GM23338 (cell line): Measurements from ENCODE around the gene IL1B. TPM values are rescaled to one million over a fixed set of nuclear protein-coding genes. Genes with fewer than 3 reads are reported as not detected.

Experiments
- ATAC-seq: fragments of 200-7000 bp; cut with Tn5 transposase; 3 replicates; pipeline ENCODE4 v1.9.1; 2020
- DNase-seq: peaks from one replicate; pipeline ENCODE4 v3.0.0-alpha.2; 2015; ENCODE audit warnings: low spot score
- H2AFZ ChIP-seq: fragments of 200-600 bp; sonication (generic); 2 replicates; pipeline ENCODE4 v1.8.0; 2016; ENCODE audit warnings: antibody characterized with exemption, mild to moderate bottlenecking, moderate library complexity
- H3F3A ChIP-seq: fragments of 200-600 bp; sonication (generic); replicated peaks from 2 replicates; pipeline ENCODE4 v1.8.0; 2017; ENCODE audit warnings: antibody characterized with exemption, mixed run types, low read depth
- H3K27ac ChIP-seq: fragments of 200-600 bp; sonication (generic); 2 replicates; pipeline ENCODE4 v1.6.1; 2016; ENCODE audit warnings: low read depth
- H3K27me3 ChIP-seq: fragments of 200-600 bp; sonication (generic); 2 replicates; pipeline ENCODE4 v1.8.0; 2016; ENCODE audit warnings: mild to moderate bottlenecking, mixed run types, moderate library complexity; ENCODE audit not compliant: insufficient read depth
- H3K36me3 ChIP-seq: fragments of 200-600 bp; sonication (generic); 2 replicates; pipeline ENCODE4 v1.8.0; 2016; ENCODE audit warnings: mild to moderate bottlenecking; ENCODE audit not compliant: insufficient read depth
- H3K4me1 ChIP-seq: fragments of 200-600 bp; sonication (generic); 2 replicates; pipeline ENCODE4 v1.8.0; 2016; ENCODE audit warnings: mild to moderate bottlenecking, moderate library complexity; ENCODE audit not compliant: insufficient read depth
- H3K4me2 ChIP-seq: fragments of 200-600 bp; sonication (generic); 2 replicates; pipeline ENCODE4 v1.7.1; 2017; ENCODE audit warnings: mixed run types
- H3K4me3 ChIP-seq: fragments of 200-600 bp; sonication (generic); 2 replicates; pipeline ENCODE4 v1.6.1; 2016; ENCODE audit warnings: mixed run types
- H3K79me2 ChIP-seq: fragments of 200-600 bp; sonication (generic); replicated peaks from 2 replicates; pipeline ENCODE4 v1.8.0; 2017; ENCODE audit warnings: mild to moderate bottlenecking; ENCODE audit not compliant: insufficient read depth
- H3K9me2 ChIP-seq: fragments of 200-600 bp; sonication (generic); 2 replicates; pipeline ENCODE4 v1.8.0; 2017; ENCODE audit not compliant: insufficient read depth
- H4K20me1 ChIP-seq: fragments of 200-600 bp; sonication (generic); replicated peaks from 2 replicates; pipeline ENCODE4 v1.8.0; 2017; ENCODE audit warnings: mild to moderate bottlenecking; ENCODE audit not compliant: insufficient read depth
- H3K27ac Mint-ChIP-seq: 2 replicates; pipeline ENCODE4 v1.8.0; 2020; ENCODE audit warnings: inconsistent platforms, mild to moderate bottlenecking, moderate library complexity, mixed read lengths
- H3K27me3 Mint-ChIP-seq: 3 replicates; pipeline ENCODE4 v1.8.0; 2022; ENCODE audit warnings: low read depth, mild to moderate bottlenecking, moderate library complexity, mixed read lengths, inconsistent platforms; ENCODE audit not compliant: insufficient read depth, poor library complexity
- H3K36me3 Mint-ChIP-seq: 3 replicates; pipeline ENCODE4 v1.8.0; 2021; ENCODE audit warnings: low read depth, mild to moderate bottlenecking, inconsistent platforms, moderate library complexity, mixed read lengths
- H3K4me1 Mint-ChIP-seq: 3 replicates; pipeline ENCODE4 v1.8.0; 2020; ENCODE audit warnings: mild to moderate bottlenecking, inconsistent platforms, mixed read lengths
- H3K4me3 Mint-ChIP-seq: 3 replicates; pipeline ENCODE4 v1.8.0; 2021; ENCODE audit warnings: moderate library complexity, mild to moderate bottlenecking, inconsistent platforms, mixed read lengths
- H3K9me3 Mint-ChIP-seq: 3 replicates; pipeline ENCODE4 v1.8.0; 2020; ENCODE audit warnings: moderate library complexity, mild to moderate bottlenecking, inconsistent platforms, mixed read lengths
- CREB1 ChIP-seq: fragments of 250-450 bp; sonication (Bioruptor Pico); IDR thresholded peaks from 2 replicates; pipeline ENCODE4 v1.5.0; 2020; ENCODE audit warnings: low read depth, mild to moderate bottlenecking, moderate library complexity
- JUNB ChIP-seq: IDR thresholded peaks from one replicate; pipeline ENCODE4 v1.6.1; 2016; ENCODE audit warnings: antibody characterized with exemption; ENCODE audit not compliant: unreplicated experiment
- NANOG ChIP-seq: IDR thresholded peaks from 2 replicates; pipeline ENCODE4 v1.6.1; 2016; ENCODE audit warnings: antibody characterized with exemption, borderline replicate concordance
- STAT1 ChIP-seq: IDR thresholded peaks from one replicate; pipeline ENCODE4 v1.6.1; 2016; ENCODE audit warnings: antibody characterized with exemption; ENCODE audit not compliant: unreplicated experiment
- ZNF114 ChIP-seq: fragments of 250-450 bp; sonication (Bioruptor Pico); IDR thresholded peaks from 2 replicates; pipeline ENCODE4 v1.5.0; 2020; ENCODE audit warnings: mild to moderate bottlenecking, moderate library complexity
- ZNF331 ChIP-seq: fragments of 250-450 bp; sonication (Bioruptor Pico); IDR thresholded peaks from 2 replicates; pipeline ENCODE4 v1.5.0; 2020; ENCODE audit warnings: low read depth, mild to moderate bottlenecking, moderate library complexity
- polyA plus RNA-seq: library from polyadenylated mRNA; unstranded; fragments of >200 nt; fragmentation: Nextera tagmentation; extraction: Ambion mirVana; gene quantifications from 2 replicates; pipeline ENCODE4 v1.2.1, GENCODE V29; 2016
- total RNA-seq: library from RNA; depleted of rRNA; stranded (reverse); fragments of >200 nt; shearing (Covaris generic); gene quantifications from 2 replicates; pipeline ENCODE4 v1.2.3, GENCODE V29; 2014
- TF ChIP-seq, protein P1 (sequence below), 2 experiments: fragments of 200-600 bp in 1 of 2; sonication (generic) in 1 of 2; conservative IDR thresholded peaks; 2 replicates each; pipeline versions ENCODE4 v1.5.1 to v1.6.1; 2016 to 2017; ENCODE audit warnings: antibody characterized with exemption in 2 of 2, low read depth in 2 of 2, mild to moderate bottlenecking in 2 of 2, moderate library complexity in 1 of 2
- TF ChIP-seq, protein P2 (sequence below): IDR thresholded peaks from one replicate; pipeline ENCODE4 v1.6.1; 2018; ENCODE audit warnings: antibody characterized with exemption; ENCODE audit not compliant: unreplicated experiment
- TF ChIP-seq, protein P3 (sequence below): IDR thresholded peaks from 2 replicates; pipeline ENCODE4 v1.6.1; 2016; ENCODE audit warnings: antibody characterized with exemption
- TF ChIP-seq, protein P4 (sequence below): fragments of 250-450 bp; sonication (Bioruptor Pico); IDR thresholded peaks from 2 replicates; pipeline ENCODE4 v1.5.0; 2020; ENCODE audit warnings: mild to moderate bottlenecking, moderate library complexity

The IL1B gene
- total and polyA plus RNA-seq, 2 experiments from 2014 or later = not detected

DNA sequence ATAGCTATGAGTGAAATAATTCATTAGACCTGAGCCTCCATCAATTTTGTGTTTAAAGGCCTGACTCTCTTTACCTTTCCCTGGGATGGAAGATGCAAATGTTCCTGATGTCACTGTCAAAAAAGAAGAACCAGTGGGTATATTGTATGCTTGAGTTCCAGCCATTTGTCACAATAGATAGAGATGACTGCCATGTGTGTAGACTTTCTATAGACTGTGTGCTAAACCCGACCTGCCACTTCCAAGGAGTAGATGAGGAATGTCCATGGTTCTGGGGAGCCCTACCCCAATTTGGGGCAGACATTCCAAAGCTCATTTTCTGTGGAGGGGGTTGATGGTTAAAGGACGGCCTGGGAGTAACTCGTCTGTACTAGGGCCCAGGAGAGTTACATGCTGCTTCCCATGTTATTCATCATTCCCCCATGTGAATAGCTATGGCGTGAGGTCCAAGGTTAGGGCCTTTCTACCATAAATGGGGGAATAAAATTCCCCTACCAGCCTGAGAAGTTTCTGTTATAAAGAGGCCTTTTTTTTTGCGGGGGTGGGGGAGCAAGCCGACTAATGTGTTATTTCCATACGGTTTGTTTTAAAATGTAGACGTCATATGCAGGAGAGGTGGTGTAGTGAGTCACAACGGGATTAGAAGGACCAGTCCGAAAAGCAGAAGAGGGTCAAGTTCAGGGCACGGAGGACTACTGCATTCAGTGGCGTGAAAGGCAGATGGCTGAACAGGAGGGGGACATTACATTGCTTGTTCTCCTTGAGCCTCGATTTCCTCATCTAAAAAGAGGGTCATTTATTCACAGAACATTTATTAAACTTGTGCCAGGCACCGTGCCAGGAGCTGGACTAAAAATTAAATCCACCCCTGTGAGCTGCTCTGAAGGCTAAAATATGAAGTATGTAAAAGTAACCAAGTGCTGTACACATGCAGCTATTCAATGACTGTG is 24.0 kb downstream of the IL1B start:
- no peaks in the 10 kb centered on the region for H3K36me3 ChIP-seq

More for the DNA sequence above, 24.0 kb downstream of the IL1B start:
- TF ChIP-seq, protein P1, sequence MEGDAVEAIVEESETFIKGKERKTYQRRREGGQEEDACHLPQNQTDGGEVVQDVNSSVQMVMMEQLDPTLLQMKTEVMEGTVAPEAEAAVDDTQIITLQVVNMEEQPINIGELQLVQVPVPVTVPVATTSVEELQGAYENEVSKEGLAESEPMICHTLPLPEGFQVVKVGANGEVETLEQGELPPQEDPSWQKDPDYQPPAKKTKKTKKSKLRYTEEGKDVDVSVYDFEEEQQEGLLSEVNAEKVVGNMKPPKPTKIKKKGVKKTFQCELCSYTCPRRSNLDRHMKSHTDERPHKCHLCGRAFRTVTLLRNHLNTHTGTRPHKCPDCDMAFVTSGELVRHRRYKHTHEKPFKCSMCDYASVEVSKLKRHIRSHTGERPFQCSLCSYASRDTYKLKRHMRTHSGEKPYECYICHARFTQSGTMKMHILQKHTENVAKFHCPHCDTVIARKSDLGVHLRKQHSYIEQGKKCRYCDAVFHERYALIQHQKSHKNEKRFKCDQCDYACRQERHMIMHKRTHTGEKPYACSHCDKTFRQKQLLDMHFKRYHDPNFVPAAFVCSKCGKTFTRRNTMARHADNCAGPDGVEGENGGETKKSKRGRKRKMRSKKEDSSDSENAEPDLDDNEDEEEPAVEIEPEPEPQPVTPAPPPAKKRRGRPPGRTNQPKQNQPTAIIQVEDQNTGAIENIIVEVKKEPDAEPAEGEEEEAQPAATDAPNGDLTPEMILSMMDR (conservative IDR thresholded peaks at IDR 0.05; ENCODE audit: low read depth in 2 of 2) = no peak
- TF ChIP-seq JUNB (no peak), STAT1 (no peak), CREB1 (CRISPR knock-in tag) (no peak), ZNF331 (CRISPR knock-in tag) (no peak), NANOG (no peak), ZNF114 (CRISPR knock-in tag) (no peak)
- TF ChIP-seq, protein P2, sequence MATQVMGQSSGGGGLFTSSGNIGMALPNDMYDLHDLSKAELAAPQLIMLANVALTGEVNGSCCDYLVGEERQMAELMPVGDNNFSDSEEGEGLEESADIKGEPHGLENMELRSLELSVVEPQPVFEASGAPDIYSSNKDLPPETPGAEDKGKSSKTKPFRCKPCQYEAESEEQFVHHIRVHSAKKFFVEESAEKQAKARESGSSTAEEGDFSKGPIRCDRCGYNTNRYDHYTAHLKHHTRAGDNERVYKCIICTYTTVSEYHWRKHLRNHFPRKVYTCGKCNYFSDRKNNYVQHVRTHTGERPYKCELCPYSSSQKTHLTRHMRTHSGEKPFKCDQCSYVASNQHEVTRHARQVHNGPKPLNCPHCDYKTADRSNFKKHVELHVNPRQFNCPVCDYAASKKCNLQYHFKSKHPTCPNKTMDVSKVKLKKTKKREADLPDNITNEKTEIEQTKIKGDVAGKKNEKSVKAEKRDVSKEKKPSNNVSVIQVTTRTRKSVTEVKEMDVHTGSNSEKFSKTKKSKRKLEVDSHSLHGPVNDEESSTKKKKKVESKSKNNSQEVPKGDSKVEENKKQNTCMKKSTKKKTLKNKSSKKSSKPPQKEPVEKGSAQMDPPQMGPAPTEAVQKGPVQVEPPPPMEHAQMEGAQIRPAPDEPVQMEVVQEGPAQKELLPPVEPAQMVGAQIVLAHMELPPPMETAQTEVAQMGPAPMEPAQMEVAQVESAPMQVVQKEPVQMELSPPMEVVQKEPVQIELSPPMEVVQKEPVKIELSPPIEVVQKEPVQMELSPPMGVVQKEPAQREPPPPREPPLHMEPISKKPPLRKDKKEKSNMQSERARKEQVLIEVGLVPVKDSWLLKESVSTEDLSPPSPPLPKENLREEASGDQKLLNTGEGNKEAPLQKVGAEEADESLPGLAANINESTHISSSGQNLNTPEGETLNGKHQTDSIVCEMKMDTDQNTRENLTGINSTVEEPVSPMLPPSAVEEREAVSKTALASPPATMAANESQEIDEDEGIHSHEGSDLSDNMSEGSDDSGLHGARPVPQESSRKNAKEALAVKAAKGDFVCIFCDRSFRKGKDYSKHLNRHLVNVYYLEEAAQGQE = no peak
- TF ChIP-seq, protein P3, sequence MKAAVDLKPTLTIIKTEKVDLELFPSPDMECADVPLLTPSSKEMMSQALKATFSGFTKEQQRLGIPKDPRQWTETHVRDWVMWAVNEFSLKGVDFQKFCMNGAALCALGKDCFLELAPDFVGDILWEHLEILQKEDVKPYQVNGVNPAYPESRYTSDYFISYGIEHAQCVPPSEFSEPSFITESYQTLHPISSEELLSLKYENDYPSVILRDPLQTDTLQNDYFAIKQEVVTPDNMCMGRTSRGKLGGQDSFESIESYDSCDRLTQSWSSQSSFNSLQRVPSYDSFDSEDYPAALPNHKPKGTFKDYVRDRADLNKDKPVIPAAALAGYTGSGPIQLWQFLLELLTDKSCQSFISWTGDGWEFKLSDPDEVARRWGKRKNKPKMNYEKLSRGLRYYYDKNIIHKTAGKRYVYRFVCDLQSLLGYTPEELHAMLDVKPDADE = no peak
- TF ChIP-seq, protein P4, sequence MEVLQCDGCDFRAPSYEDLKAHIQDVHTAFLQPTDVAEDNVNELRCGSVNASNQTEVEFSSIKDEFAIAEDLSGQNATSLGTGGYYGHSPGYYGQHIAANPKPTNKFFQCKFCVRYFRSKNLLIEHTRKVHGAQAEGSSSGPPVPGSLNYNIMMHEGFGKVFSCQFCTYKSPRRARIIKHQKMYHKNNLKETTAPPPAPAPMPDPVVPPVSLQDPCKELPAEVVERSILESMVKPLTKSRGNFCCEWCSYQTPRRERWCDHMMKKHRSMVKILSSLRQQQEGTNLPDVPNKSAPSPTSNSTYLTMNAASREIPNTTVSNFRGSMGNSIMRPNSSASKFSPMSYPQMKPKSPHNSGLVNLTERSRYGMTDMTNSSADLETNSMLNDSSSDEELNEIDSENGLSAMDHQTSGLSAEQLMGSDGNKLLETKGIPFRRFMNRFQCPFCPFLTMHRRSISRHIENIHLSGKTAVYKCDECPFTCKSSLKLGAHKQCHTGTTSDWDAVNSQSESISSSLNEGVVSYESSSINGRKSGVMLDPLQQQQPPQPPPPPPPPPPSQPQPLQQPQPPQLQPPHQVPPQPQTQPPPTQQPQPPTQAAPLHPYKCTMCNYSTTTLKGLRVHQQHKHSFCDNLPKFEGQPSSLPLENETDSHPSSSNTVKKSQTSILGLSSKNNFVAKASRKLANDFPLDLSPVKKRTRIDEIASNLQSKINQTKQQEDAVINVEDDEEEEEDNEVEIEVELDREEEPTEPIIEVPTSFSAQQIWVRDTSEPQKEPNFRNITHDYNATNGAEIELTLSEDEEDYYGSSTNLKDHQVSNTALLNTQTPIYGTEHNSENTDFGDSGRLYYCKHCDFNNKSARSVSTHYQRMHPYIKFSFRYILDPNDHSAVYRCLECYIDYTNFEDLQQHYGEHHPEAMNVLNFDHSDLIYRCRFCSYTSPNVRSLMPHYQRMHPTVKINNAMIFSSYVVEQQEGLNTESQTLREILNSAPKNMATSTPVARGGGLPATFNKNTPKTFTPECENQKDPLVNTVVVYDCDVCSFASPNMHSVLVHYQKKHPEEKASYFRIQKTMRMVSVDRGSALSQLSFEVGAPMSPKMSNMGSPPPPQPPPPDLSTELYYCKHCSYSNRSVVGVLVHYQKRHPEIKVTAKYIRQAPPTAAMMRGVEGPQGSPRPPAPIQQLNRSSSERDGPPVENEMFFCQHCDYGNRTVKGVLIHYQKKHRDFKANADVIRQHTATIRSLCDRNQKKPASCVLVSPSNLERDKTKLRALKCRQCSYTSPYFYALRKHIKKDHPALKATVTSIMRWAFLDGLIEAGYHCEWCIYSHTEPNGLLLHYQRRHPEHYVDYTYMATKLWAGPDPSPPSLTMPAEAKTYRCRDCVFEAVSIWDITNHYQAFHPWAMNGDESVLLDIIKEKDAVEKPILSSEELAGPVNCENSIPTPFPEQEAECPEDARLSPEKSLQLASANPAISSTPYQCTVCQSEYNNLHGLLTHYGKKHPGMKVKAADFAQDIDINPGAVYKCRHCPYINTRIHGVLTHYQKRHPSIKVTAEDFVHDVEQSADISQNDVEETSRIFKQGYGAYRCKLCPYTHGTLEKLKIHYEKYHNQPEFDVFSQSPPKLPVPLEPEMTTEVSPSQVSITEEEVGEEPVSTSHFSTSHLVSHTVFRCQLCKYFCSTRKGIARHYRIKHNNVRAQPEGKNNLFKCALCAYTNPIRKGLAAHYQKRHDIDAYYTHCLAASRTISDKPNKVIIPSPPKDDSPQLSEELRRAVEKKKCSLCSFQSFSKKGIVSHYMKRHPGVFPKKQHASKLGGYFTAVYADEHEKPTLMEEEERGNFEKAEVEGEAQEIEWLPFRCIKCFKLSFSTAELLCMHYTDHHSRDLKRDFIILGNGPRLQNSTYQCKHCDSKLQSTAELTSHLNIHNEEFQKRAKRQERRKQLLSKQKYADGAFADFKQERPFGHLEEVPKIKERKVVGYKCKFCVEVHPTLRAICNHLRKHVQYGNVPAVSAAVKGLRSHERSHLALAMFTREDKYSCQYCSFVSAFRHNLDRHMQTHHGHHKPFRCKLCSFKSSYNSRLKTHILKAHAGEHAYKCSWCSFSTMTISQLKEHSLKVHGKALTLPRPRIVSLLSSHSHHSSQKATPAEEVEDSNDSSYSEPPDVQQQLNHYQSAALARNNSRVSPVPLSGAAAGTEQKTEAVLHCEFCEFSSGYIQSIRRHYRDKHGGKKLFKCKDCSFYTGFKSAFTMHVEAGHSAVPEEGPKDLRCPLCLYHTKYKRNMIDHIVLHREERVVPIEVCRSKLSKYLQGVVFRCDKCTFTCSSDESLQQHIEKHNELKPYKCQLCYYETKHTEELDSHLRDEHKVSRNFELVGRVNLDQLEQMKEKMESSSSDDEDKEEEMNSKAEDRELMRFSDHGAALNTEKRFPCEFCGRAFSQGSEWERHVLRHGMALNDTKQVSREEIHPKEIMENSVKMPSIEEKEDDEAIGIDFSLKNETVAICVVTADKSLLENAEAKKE = no peak
- H3K4me1 Mint-ChIP-seq = peaks cover 42% of the 10 kb centered on the region
- H3K4me2 ChIP-seq = 0 out of 2 replicates have a peak overlapping the region, but pooled peaks have one; percentile 11
- H3K9me2 ChIP-seq = no peaks in the 10 kb centered on the region; the same call in none of the 2 replicates
- peaks cover 4% of the 10 kb centered on the region for H3K27me3 Mint-ChIP-seq
- H3K9me3 Mint-ChIP-seq = no peaks in the 10 kb centered on the region
- ATAC-seq = no peak
- H3K79me2 ChIP-seq = no peaks in the 10 kb centered on the region
- H2AFZ ChIP-seq = no peak overlapping the region
- H3K4me3 Mint-ChIP-seq = no peak overlapping the region
- H3K27ac Mint-ChIP-seq = no peak overlapping the region
- H3K4me1 ChIP-seq = peaks cover 22% of the 10 kb centered on the region
- DNase-seq = no peak
- H3K27me3 ChIP-seq = no peaks in the 10 kb centered on the region
- no peaks in the 10 kb centered on the region for H3F3A ChIP-seq
- H3K4me3 ChIP-seq = no peak overlapping the region
- H3K27ac ChIP-seq = no peak overlapping the region
- no peaks in the 10 kb centered on the region for H3K36me3 Mint-ChIP-seq
- H4K20me1 ChIP-seq = no peaks in the 10 kb centered on the region
